ENCODE results near the gene PRKCB. TPM values are rescaled to one million over a fixed set of nuclear protein-coding genes. Genes with fewer than 3 reads are reported as not detected.

PRKCB gene
- total RNA-seq, 4 donors from 2014 or later = 0.51 to 1.3 (median 1.1) TPM

DNA sequence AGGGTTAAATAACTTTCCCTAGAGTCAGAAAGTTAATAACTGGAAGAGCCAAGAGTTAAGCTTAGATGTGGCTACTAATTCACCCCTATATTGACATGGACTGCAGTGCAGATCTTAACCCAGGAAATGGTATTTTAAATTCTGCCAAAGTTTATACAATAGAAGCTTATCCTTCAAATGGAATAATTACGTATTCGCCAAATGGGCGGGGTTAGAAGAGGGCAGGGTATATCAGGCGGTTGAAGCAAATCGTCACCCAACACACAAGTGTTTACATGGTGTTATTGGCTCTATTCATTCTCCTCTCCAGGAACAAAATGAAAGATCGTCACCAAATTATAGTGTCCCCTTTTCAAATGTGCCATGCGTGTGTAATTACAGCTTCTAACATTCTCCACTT lies 182.7 kb downstream of the PRKCB start:
- no peaks in the 10 kb centered on the region for H3K9me3 ChIP-seq
- H3K27ac ChIP-seq = no peak overlapping the region
- H3K36me3 ChIP-seq = no peaks in the 10 kb centered on the region
- in situ Hi-C loops (cut with MboI; ENCODE audit: low sequenced_read_pairs in 4 of 4) (loop anchor here in 1 of 4 donors (25.0 kb wide), 1 partner anchor 231 kb away; no protein-coding TSS in a partner anchor), intact Hi-C loops (cut with DNase I; ENCODE audit: low total_unique reads) (loop anchor here (10.0 kb wide), 1 partner anchor 214 kb away; no protein-coding TSS in a partner anchor)
- no peaks in the 10 kb centered on the region for H3K27me3 ChIP-seq
- H3K4me1 ChIP-seq = no peaks in the 10 kb centered on the region
- no peak overlapping the region for H3K4me3 ChIP-seq
- no peak for DNase-seq
- TF ChIP-seq, protein P1, sequence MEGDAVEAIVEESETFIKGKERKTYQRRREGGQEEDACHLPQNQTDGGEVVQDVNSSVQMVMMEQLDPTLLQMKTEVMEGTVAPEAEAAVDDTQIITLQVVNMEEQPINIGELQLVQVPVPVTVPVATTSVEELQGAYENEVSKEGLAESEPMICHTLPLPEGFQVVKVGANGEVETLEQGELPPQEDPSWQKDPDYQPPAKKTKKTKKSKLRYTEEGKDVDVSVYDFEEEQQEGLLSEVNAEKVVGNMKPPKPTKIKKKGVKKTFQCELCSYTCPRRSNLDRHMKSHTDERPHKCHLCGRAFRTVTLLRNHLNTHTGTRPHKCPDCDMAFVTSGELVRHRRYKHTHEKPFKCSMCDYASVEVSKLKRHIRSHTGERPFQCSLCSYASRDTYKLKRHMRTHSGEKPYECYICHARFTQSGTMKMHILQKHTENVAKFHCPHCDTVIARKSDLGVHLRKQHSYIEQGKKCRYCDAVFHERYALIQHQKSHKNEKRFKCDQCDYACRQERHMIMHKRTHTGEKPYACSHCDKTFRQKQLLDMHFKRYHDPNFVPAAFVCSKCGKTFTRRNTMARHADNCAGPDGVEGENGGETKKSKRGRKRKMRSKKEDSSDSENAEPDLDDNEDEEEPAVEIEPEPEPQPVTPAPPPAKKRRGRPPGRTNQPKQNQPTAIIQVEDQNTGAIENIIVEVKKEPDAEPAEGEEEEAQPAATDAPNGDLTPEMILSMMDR (IDR thresholded peaks at IDR 0.05 in 4 of 5, conservative IDR thresholded peaks at IDR 0.05 in 1 of 5) = no peak
- no peak for TF ChIP-seq POLR2A (IDR thresholded peaks at IDR 0.05)
- no peak for ATAC-seq

DNA sequence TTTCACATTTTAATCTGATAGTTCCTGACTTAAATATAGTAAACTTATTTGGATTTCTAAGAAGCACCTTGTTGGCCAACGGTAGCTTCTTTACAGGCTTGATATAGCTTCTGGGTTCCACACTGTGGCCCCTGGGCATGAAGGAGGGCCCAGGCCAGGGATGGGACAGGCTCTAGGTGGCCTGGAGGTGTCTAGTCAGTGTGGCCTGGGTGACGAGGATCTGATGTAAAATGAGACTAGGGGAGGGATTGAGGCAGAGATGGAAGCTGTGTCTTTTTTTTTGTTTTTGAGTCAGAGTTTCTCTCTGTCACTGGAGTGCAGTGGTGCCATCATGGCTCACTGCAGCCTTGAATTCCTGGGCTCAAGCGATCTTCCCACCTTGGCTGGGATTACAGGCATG lies 187.0 kb downstream of the PRKCB start:
- in situ Hi-C loops (cut with MboI; ENCODE audit: low sequenced_read_pairs in 4 of 4) = loop anchor here in 1 of 4 donors (25.0 kb wide), 1 partner anchor 235 kb away; no protein-coding TSS in a partner anchor
- no peak for ATAC-seq
- no peak for TF ChIP-seq POLR2A (IDR thresholded peaks at IDR 0.05)
- TF ChIP-seq, protein P1 (IDR thresholded peaks at IDR 0.05 in 4 of 5, conservative IDR thresholded peaks at IDR 0.05 in 1 of 5) = no peak
- H3K36me3 ChIP-seq = no peaks in the 10 kb centered on the region
- intact Hi-C loops (cut with DNase I; ENCODE audit: low total_unique reads) = no loop called here
- H3K4me3 ChIP-seq = no peak overlapping the region
- H3K4me1 ChIP-seq = no peaks in the 10 kb centered on the region
- H3K27me3 ChIP-seq = peaks cover 0 to 3% (median 0%) of the 10 kb centered on the region in 3 donors
- no peak for DNase-seq
- no peaks in the 10 kb centered on the region for H3K9me3 ChIP-seq
- H3K27ac ChIP-seq = no peak overlapping the region

DNA sequence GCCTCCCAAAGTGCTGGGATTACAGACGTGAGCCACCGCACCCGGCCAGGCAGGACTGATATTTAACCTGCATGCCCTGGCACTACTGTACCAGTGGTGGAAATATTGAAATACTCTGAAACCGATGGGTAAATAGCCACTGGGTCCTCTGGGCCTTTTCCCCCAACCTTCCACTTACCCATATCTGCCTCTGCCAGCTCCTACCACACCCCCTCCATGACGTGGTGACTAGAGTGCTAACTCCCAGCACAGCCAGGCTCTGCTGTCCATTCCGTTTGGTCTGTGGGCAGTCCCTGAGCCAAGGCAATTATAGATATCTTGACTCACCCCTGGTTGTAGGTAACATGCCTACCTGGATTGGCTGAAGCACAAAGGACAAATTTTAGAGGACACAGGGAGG lies 187.8 kb downstream of the PRKCB start:
- DNase-seq = no peak
- no peak overlapping the region for H3K4me3 ChIP-seq
- H3K36me3 ChIP-seq = no peaks in the 10 kb centered on the region
- peaks cover 0 to 3% (median 0%) of the 10 kb centered on the region in 3 donors for H3K27me3 ChIP-seq
- no peaks in the 10 kb centered on the region for H3K9me3 ChIP-seq
- ATAC-seq = no peak
- H3K27ac ChIP-seq = no peak overlapping the region
- in situ Hi-C loops (cut with MboI; ENCODE audit: low sequenced_read_pairs in 4 of 4) (loop anchor here in 1 of 4 donors (25.0 kb wide), 1 partner anchor 236 kb away; no protein-coding TSS in a partner anchor), intact Hi-C loops (cut with DNase I; ENCODE audit: low total_unique reads) (no loop called here)
- H3K4me1 ChIP-seq = no peaks in the 10 kb centered on the region
- TF ChIP-seq, protein P1 (IDR thresholded peaks at IDR 0.05 in 4 of 5, conservative IDR thresholded peaks at IDR 0.05 in 1 of 5) = no peak
- TF ChIP-seq POLR2A (IDR thresholded peaks at IDR 0.05) = no peak

DNA sequence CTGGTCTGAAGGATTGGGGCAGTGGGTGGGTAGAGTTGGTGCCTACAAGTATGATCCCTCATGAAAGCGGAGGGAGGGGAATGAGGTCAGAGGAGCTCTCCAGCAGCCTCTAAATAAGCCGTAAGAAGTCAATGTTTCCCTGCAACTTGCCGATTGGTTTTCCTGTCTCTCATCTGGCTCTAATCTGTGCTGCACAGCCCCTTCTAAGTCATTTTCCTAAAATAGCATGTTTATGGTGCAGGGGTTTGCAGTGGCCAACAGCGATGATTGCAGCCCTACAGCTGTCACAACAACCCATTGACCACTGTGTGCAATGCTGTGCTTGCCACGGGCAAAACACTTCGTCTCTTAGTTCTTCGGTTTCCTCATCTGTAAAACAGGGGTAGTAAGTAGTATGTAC lies 189.2 kb downstream of the PRKCB start:
- ATAC-seq (no peak), DNase-seq (no peak)
- TF ChIP-seq, protein P1 (IDR thresholded peaks at IDR 0.05 in 4 of 5, conservative IDR thresholded peaks at IDR 0.05 in 1 of 5) = no peak
- no peak for TF ChIP-seq POLR2A (IDR thresholded peaks at IDR 0.05)
- Histone ChIP-seq H3K4me3 (no peak overlapping the region), H3K27ac (no peak overlapping the region), H3K27me3 (peaks cover 0 to 3% (median 0%) of the 10 kb centered on the region in 3 donors), H3K36me3 (no peaks in the 10 kb centered on the region), H3K9me3 (no peaks in the 10 kb centered on the region), H3K4me1 (no peaks in the 10 kb centered on the region)
- intact Hi-C loops (cut with DNase I; ENCODE audit: low total_unique reads) = no loop called here
- in situ Hi-C loops (cut with MboI; ENCODE audit: low sequenced_read_pairs in 4 of 4) = loop anchor here in 1 of 4 donors (25.0 kb wide), 2 partner anchors 238 to 388 kb away; partner anchors contain the start of genes DCTN5 and PALB2

Measured in gastrocnemius medialis (tissue), 4 donors.